ENCODE results near the gene CRYAA.
"Not testable (repeated sequence)": the region's sequence is repeated elsewhere in the genome, so short reads cannot be mapped to it uniquely, and the experiment has no call there.

CRYAA gene, protein sequence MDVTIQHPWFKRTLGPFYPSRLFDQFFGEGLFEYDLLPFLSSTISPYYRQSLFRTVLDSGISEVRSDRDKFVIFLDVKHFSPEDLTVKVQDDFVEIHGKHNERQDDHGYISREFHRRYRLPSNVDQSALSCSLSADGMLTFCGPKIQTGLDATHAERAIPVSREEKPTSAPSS

DNA sequence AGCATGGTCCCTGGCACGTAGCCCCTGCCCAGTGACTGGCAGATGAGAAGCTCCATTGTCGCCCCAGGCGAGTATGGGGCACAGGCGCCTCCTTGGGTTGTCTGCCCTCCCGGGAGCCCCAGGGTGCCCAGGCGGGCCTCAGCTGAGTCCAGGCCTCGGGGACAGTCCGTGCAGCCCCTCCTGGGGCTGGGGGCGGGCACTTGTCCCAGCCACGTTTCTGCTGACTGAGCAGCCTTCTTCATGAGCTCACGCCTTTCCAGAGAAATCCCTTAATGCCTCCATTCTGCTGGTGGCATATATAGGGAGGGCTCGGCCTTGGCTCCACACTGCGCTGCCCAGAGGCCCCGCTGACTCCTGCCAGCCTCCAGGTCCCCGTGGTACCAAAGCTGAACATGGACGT, at the start of gene CRYAA:
CRYAA (plus strand) TSS at position 301 of the 400 bp plus-strand sequence; CDS start at position 393, 92 bp downstream.
- ATAC-seq, result not testable (repeated sequence)

DNA sequence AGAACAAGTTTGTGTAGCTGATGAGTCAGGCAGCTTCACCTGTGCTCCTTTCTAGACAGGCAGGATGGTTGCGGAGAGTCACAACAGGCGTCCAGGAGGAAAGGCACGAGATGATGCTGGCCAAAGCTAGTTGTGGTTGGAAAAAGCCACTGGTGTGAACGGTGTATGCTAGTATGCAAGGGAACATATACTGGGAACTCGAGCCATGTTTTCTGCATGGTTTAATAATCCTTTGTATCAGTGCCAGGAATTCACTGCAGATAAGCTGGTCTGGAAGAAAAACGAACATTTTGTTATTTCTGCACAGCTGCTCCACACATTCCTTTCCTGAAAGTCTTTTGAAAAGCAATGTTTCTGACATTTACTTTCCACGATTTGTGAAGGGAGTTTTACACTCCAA, 38.7 kb upstream of the CRYAA start:
- not testable (repeated sequence) for ATAC-seq

DNA sequence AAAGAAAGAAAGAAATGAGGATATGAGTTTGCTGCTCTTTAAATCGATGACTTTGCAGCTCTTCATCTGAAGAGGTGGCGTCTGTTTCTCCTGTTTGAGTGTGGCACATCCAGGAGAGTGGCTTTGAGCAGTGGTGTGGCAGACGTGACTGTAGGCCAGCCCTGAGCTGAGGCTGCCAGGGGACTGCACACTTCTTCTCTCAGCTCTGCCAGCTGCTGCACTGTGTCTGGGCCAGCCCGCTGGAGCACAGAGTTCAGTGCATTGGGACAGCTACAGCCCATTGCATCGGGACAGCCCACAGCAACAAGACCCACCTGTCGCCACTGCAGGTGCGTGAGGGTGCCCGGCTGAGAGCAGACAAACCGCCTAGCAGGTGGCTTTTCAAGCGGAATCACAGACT, 34.3 kb upstream of the CRYAA start:
- ATAC-seq, result not testable (repeated sequence)

DNA sequence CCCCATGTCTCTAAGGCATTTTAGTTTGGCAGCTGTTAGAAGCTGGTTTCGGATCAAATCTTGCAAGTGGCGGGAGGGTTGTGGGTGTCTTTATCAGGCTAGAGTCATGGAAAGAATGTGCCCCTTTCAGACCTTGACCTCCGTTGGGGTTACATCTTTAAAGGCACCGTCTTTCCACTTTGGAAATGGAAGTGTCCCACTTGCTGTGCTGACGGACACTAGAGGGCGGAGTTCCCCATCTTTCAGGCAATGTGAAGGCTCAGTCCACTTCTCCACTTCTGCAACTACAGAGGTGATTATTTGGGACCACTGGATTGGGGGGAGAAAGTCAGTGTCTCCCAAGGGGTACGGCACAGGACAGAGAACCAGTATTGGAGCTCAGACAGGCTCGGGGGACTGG, 29.9 kb upstream of the CRYAA start:
- peak in 1 of 2 donors; percentile 24 for ATAC-seq

DNA sequence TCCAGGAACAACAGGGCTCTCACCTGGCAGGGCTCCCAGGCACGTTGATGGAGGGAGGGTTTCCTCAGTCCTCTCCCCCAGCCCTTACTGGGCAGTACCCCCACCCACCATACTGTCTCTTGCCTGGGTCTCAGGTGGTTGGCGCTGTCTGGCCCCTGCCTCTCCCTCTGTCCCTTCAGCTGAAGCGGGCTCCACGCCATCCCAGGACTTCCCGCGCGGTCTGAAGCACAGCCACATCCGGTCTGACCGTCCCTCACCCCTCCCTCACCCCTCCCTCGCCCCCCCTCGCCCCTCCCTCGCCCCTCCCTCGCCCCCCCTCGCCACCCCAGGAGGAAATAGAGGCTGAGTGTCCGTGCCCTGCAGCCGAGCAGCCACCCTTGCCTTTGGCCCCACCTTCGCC, 27.4 kb upstream of the CRYAA start:
- ATAC-seq, result not testable (repeated sequence)

DNA sequence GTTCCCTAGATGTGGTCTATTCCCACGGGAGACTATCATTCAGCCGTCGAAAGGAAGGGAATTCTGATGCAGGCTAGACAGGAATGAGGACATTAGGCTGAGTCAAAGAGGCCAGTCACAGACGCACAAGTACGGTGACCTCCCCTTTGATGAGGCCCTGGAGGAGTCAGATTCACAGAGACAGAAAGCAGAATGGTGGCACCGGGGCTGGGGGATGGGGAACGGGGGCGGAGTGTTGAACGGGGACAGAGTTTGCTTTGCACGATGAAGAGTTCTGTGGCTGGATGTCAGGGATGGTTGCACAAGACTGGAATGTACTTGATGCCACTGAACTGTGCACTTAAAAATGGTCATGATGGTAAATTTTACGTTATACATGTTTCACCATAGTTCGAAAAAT, 22.2 kb upstream of the CRYAA start:
- ATAC-seq, result not testable (repeated sequence)

DNA sequence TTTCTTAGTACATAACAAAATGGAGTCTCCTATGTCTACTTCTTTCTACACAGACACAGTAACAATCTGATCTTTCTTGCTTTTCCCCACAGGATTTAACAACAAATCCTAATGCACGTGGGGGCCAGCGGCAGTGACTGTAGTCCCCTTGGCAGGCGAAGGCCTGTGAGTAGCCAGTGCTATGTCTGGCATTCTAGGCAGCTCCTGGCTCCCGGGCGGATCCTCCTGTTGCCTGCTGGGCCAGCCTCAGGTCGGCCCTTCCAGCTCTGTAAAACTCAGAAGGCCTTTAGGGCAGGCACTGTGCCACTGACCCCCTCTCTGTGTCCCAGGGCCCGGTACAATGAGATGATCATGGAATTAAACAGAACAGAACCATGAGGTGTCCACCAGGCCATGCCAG, 20.8 kb upstream of the CRYAA start:
- ATAC-seq, result not testable (repeated sequence)

DNA sequence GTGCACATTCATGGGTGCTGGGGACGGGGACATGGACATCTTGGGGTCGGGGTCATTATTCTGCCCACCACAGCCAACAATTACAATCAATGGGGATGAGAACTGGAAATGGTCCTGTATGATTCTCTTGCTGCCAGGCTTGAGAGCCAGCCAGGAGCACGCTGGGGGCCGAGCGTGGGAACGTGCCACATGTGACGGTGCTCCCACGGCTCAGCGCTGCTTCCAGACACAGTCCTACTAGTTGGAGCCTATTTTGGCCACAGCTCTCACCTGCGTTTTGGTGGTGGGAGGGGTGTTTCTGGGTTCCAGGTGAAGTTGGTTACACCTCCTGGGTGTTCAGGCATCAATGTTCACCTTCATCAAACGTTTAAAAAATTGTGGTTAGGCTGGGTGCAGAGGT, 19.5 kb upstream of the CRYAA start:
- not testable (repeated sequence) for ATAC-seq

DNA sequence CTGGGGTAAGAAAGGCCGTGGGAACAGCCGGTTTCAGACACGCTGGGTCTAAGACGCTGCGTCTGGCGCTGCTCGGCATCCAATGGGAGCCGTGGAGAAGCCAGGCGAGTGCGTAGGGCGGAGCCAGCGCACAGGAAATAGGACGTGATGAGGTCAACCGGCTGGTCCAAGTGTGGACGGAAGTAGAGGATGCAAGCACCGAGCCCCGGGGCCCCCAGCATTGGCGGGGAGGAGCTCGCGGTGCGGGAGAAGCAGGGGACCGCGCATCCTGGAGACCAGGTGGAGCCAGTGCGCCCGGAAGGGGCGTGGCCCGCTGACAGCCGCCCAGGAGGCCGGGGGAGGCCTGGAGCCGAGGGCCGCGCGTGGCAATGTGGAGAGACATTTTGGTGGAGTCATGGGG, 15.2 kb upstream of the CRYAA start:
- ATAC-seq, result not testable (repeated sequence)

DNA sequence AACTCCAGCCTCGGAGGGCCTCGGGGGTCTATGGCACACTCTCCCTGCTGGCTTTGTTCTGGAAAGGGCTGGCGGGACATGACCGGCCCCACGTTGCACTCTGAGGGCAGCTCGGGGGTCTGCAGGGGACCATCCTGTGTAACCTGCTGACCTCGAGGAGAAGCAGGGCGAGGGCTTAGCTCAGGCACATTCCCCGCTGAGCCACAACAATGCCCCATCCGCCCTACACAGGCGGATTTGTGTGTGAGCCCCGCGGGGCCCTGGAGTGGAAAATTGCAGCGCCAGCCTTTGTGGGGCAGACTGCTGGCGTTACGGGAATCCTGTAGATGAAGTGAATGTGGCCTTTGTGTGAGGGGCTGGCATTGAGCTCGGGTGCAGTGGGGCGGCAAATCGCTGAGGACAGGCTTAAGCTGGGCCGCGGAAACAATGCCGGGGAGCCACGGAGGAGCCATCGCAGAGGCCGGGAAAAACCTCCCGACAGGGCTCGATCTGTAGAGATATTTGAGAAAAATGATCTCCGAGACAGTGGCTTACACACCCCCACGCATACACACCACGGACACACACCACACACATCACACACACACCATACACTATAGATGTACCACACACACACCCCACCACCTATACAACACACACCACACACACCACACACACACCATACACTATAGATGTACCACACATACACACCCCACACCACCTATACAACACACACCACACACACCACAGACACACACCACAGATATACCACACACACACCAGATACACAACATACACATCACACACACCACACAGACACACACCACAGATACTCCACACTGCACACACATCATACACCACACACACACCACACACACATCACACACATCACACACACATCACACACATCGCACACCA, 9.3 kb upstream of the CRYAA start:
- not testable (repeated sequence) for ATAC-seq

DNA sequence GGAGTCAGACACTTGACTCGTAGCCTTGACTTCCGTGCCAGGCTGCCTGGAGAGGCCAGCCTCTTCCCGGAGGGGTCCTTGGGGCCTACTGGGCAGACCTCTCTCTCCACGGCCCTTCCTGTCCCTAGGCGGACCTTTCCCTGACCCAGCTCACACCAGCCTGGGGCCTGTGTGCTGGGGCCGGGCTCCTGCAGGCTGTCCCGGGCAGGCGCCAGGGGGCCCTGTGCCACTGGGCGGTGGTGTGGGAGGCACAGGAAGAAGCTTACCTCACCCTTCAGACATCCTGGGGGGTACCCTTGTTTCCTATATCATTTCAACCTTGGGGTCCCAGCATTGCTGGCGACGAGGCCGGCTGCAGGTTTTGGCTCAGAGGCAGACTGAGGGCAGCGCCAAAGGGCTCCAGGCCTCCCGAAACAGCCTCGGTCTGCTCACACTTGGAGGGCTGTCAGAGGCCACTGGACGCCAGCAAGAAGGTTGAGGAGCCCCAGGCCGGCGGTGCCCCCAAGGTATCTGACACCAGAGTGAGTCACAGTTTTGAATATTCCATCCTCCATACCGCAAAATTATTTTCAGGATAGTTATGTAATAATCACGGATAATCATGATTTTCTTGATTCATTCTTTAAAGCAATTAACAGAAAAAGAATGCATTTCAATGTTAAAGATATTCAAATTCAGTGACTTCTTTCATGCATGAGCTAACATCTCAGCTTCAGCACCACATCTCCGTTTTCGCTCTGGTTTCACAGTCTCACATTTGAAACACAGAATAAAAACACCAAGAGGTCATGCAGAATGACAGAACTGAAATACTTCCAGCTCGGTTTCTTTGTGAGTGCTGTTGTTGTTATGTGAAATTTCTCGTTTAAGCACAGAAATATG, 6.7 kb upstream of the CRYAA start:
- not testable (repeated sequence) for ATAC-seq

DNA sequence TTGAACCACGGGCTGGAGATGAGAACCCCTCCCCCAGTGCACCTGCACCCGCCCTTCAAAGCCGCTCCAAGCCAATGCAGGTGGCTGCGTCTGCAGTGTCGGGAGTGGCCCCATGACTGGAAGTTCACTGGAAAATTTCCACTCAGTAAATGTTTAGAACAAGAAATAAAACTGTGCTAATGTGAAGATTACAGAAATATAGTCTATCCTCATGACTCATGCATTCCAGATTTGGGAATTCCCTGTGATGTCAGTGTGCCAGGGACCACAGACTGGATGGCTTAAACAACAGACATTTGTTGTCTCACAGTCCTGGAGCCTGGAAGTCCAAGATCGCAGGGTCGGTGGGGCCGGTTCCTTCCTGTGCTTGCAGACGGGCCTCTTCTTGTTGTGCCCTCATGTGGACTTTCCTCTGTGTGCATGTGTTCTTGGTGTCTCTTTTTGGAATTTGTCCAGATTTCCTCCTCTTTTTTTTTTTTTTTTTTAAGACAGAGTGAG, 6.1 kb upstream of the CRYAA start:
- ATAC-seq, result not testable (repeated sequence)

DNA sequence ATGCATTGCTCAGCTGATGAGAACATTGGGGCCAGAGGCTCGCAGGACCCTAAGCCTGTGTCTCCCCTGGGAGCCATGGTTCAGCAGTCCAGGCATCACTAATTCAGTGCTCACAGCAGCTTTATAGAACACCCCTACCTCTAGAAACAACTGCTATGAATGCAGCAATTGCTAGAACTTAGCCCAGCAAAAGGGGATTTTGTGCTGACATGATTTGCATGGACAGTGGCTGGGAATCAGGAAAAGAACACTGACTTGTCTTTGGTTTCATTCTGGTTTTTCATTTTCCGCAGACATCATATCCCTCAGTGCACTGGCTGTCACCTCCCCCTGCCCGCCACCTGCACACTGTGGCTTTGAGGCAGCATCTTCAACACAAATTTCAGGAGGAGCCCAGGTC, 4.0 kb upstream of the CRYAA start:
- ATAC-seq, result not testable (repeated sequence)

DNA sequence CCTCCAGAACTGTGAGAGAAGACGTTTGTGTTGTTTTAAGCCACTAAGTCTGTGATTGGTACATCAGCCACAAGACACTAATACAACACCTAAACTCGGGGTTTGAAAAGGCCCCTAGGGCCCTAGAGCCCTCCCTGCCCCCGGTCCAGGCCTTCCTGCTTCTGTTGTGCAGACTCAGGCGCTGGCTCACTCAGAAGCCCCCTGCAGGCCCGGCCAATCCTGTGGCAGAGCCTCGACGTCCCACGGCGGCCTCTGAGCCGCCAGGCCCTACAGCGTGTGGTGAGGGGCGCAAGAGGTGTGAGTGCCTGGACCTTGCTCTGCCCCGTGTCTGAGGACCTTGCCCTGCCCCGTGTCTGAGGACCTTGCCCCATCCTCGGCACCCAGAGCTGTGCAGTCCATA, 3.1 kb upstream of the CRYAA start:
- not testable (repeated sequence) for ATAC-seq

DNA sequence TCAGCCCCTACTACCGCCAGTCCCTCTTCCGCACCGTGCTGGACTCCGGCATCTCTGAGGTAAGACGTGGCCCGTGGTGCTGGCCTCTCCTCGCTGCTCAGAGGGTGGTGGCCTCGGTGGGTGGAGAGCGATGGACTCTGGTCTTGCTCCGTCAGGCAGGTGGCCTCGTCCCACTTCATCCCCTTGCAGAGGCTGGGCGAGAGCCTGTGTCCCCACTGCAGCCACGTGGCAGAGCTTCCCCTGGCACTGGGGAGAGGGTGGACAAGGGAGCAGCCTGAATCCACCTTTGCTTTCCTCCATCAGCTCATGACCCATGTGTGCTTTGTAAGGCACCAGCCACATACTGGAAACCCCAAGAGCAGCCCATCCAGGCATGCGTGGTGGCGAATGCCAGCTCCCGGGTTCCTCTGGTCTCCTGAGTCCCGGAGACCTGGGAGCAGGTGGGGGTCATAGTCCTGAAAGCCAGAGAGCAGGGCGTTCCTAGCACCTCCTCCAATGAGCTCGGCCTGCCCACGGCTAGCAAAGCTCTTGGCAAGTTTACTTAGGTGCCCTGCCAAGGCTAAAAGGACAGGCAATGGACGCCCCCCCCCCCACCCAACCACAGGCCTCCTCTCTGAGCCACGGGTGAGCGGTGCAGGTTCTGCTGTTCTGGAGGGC, 550 bp downstream of the CRYAA start:
- ATAC-seq, result not testable (repeated sequence)

DNA sequence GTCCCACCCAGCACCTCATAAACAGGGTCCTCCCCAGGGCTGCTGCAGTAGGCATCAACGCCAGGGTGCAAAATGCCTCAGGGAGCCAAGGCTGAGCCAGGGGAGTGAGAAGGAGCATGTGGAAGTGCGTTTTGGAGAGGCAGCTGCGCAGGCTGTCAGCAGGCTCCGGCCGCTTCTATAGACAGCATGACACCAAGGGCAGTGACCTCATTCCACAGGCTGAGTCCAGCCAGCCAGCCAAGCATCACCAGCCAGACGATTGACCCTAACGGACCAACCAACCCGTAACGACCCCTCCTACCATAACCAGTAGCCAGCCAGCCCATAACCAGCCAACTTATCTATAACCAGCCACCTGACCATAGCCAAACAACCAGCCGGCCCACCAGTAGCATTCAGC, 1.1 kb downstream of the CRYAA start:
- not testable (repeated sequence) for ATAC-seq

DNA sequence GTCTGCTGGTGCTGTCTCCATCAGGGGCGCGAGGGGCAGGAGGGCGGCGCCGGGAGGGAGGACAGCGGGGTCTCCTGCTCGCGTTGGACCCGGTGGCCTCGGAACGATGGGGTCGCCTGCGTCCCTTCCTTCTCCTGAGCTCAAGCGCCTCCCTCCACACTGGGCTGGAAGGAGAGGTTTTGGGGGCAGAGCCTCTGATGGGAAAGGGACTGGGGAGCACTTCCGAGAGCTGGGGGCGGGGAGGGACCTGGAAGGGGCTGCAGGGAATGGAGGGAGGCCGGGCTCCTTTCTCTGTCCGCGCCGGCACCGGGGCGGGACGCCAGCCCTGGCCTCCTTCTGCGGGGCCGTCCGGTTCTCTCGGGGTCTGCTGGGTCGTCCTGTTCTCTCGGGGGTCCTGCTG, 4.0 kb downstream of the CRYAA start:
- ATAC-seq, result not testable (repeated sequence)

DNA sequence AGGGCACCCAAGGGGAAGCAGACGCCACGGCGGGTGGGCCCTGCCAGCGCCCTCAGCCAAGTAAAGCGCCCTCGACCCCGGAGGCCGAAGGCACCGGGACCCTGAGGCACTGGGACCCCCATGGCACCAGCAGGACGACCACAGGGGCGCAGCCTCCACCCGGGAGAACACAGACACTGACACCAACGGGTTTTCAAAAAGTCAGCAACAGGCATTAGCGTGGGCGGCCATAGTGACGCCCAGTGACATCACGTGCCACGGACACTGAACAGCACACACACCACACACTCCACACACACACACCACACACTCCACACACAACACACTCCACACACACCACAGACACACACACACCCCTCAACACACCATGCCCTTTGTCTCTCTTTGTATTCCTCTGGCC, 4.6 kb downstream of the CRYAA start:
- ATAC-seq, result not testable (repeated sequence)

DNA sequence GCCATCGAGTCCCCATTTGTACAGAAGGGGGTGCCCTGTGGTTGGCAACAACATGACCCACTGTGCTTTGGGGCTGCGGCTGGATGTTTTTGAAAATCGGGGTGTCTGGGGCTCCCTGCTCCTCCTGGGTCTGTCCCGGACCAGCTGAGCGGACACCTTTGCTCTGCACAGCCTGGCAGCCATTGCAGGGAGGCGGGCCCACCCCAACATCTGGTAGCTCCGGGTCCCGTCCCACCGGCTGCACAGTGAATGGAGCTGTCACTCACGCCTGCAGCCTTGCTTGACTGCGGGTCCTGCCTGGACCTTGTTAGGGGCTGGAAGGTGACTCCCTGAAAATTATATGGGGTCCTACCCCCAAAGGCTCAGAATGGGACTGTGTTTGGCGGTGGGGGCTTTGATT, 5.1 kb downstream of the CRYAA start:
- not testable (repeated sequence) for ATAC-seq

DNA sequence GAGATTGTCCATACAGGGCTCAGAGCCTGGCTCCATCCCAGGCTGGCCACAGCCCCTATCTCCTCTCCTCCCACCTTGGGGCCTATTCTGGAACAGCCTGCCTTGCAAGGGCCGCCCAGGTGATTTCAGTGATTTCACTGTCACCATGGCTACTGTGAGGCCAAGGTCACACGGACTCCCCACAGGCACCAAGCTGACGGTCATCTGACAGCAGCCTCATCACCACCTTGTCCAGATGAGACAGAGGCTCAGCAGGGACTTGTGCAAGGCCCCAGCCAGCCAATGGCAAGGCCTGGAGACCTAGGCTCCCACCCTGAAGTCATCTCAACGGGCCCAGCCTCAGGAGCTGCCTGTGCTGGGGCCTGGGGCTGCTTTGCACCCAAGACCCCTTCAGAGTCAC, 6.2 kb downstream of the CRYAA start:
- not testable (repeated sequence) for ATAC-seq

DNA sequence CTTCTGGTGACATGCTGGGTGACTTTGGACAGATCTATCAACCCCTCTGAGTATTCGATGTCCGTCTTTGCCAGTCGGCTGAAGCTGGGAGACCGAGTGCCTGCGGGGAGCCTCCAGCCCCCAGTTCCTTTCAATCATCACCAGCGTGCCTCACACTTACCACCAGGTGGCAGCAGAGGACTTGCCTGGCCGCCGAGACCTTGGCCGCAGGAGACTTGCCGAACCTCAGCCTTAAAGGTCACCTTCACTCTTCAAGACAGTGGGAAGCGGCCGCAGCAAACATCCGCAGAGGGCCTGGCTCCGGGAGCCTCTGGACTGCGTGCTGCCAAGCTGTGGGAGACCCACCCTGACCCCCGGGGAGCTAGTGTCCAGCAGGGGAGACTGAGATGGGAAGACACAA, 7.8 kb downstream of the CRYAA start:
- ATAC-seq, result peak; percentile 71 to 82
